Calu3 (cell line): ENCODE measurements around the gene OR2F1. TPM values are rescaled to one million over a fixed set of nuclear protein-coding genes. Genes with fewer than 3 reads are reported as not detected.
"Not testable (repeated sequence)": the region's sequence is repeated elsewhere in the genome, so short reads cannot be mapped to it uniquely, and the experiment has no call there.

Experiments used
- BruUV-seq: library from RNA; stranded (reverse); fragments of 400-500 nt; replicated peaks from 2 replicates; lab custom pipeline; 2021; lab: Mats Ljungman, UMichigan
- CTCF ChIA-PET: fragments of 300-600 bp; sonication (Branson Sonifier 250); formaldehyde crosslinking; loops from one replicate; lab custom pipeline; 2022; ENCODE audit warnings: antibody characterized with exemption; lab: Charles Lee
- DNase-seq: peaks from one replicate; pipeline ENCODE4 v3.0.0; 2022
- H3K27ac Mint-ChIP-seq: one replicate; pipeline ENCODE4 v1.8.0; 2022; ENCODE audit warnings: mixed read lengths; ENCODE audit not compliant: unreplicated experiment
- H3K27me3 Mint-ChIP-seq: one replicate; pipeline ENCODE4 v1.8.0; 2022; ENCODE audit warnings: mixed read lengths; ENCODE audit not compliant: unreplicated experiment
- H3K36me3 Mint-ChIP-seq: one replicate; pipeline ENCODE4 v1.8.0; 2022; ENCODE audit warnings: mild to moderate bottlenecking, moderate library complexity, mixed read lengths; ENCODE audit not compliant: insufficient read depth, unreplicated experiment
- H3K4me1 Mint-ChIP-seq: one replicate; pipeline ENCODE4 v1.8.0; 2022; ENCODE audit warnings: mild to moderate bottlenecking, low read depth, mixed read lengths; ENCODE audit not compliant: unreplicated experiment
- H3K4me3 Mint-ChIP-seq: one replicate; pipeline ENCODE4 v1.8.0; 2022; ENCODE audit warnings: mild to moderate bottlenecking, low read depth, moderate library complexity, mixed read lengths; ENCODE audit not compliant: unreplicated experiment
- H3K9me3 Mint-ChIP-seq: one replicate; pipeline ENCODE4 v1.8.0; 2022; ENCODE audit warnings: low read depth, mixed read lengths; ENCODE audit not compliant: unreplicated experiment
- intact Hi-C: fragments of 100-400 bp; cut with micrococcal nuclease; formaldehyde crosslinking; loops from one replicate; pipeline ENCODE4 v1.10.0; 2022; ENCODE audit not compliant: unreplicated experiment
- total RNA-seq: library from RNA; stranded (reverse); gene quantifications from 2 replicates; pipeline ENCODE4 v1.2.3, GENCODE V29; 2022
- TF ChIP-seq, protein P1 (sequence below): fragments of 200-600 bp; IDR thresholded peaks from one replicate; pipeline ENCODE4 v1.8.0; 2022; ENCODE audit warnings: antibody characterized with exemption; ENCODE audit not compliant: unreplicated experiment

The OR2F1 gene
- total RNA-seq, 1 experiment from 2014 or later: not detected

DNA sequence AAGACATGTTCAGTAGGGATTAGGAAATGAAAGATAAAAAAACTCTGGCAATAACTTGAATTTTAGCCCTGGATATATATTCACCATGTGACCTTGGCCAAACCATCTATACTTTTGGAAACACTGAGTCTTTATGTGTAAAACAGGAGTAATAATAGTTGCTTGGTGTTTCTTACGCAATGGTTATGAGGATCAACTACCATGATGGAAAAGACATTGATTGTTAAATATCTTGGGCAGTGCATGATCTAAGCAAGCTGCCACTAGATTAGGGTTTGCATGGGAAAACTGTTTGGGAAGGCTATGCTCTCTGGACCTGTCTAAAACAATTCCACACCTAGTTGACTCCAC lies 52.0 kb downstream of the OR2F1 start:
- peaks cover 17% of the 10 kb centered on the region for H3K27me3 Mint-ChIP-seq
- BruUV-seq: no TSS peak
- CTCF ChIA-PET: no interaction called here
- H3K36me3 Mint-ChIP-seq: no peaks in the 10 kb centered on the region
- H3K9me3 Mint-ChIP-seq: peaks cover 21% of the 10 kb centered on the region
- intact Hi-C loops: no loop called here
- TF ChIP-seq, protein P1, sequence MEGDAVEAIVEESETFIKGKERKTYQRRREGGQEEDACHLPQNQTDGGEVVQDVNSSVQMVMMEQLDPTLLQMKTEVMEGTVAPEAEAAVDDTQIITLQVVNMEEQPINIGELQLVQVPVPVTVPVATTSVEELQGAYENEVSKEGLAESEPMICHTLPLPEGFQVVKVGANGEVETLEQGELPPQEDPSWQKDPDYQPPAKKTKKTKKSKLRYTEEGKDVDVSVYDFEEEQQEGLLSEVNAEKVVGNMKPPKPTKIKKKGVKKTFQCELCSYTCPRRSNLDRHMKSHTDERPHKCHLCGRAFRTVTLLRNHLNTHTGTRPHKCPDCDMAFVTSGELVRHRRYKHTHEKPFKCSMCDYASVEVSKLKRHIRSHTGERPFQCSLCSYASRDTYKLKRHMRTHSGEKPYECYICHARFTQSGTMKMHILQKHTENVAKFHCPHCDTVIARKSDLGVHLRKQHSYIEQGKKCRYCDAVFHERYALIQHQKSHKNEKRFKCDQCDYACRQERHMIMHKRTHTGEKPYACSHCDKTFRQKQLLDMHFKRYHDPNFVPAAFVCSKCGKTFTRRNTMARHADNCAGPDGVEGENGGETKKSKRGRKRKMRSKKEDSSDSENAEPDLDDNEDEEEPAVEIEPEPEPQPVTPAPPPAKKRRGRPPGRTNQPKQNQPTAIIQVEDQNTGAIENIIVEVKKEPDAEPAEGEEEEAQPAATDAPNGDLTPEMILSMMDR: no peak
- H3K27ac Mint-ChIP-seq: no peak overlapping the region
- no peaks in the 10 kb centered on the region for H3K4me1 Mint-ChIP-seq
- H3K4me3 Mint-ChIP-seq: no peak overlapping the region
- no peak for DNase-seq

DNA sequence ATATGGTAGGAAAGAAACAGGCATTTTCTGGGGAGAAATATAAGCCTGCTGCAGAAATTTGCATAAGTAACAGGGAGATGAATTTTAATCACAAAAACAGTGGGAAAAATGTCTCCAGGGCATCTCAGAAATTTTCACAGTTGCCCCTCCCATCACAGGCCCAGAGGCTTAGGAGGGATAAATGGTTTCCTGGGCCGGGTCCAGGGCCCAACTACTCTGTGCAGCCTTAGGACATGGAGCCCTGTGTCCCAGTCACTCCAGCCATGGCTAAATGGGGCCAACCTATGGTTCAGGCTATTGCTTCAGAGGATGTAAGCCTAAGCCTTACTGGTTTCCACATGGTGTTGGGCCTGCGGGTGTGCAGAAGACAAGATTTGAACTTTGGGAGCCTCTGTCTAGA lies 54.7 kb downstream of the OR2F1 start:
- no peaks in the 10 kb centered on the region for H3K27me3 Mint-ChIP-seq
- intact Hi-C loops: no loop called here
- H3K36me3 Mint-ChIP-seq: no peaks in the 10 kb centered on the region
- CTCF ChIA-PET: no interaction called here
- no peak overlapping the region for H3K4me3 Mint-ChIP-seq
- no peak overlapping the region for H3K27ac Mint-ChIP-seq
- no peak for DNase-seq
- TF ChIP-seq, protein P1: no peak
- no TSS peak for BruUV-seq
- peaks cover 21% of the 10 kb centered on the region for H3K9me3 Mint-ChIP-seq
- no peaks in the 10 kb centered on the region for H3K4me1 Mint-ChIP-seq

DNA sequence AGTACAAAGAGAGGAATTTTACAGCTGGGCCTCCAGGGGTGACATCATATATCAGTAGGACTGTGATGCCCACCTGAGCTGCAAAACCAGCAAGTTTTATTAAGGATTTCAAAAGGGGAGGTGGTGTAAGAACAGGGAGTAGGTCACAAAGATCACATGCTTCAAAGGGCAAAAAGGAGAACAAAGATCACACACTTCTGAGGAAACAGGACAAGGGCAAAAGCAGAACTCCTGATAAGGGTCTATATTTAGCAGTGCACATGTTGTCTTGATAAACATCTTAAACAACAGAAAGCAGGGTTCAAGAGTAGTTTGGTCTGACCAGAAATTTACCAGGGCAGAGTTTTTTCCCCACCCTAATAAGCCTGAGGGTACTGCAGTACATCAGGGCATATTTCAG lies 55.4 kb downstream of the OR2F1 start:
- H3K4me1 Mint-ChIP-seq, CTCF ChIA-PET, H3K4me3 Mint-ChIP-seq, H3K27me3 Mint-ChIP-seq, DNase-seq, BruUV-seq, intact Hi-C loops, H3K27ac Mint-ChIP-seq, H3K36me3 Mint-ChIP-seq: not testable (repeated sequence)
- H3K9me3 Mint-ChIP-seq: peaks cover 15% of the 10 kb centered on the region

DNA sequence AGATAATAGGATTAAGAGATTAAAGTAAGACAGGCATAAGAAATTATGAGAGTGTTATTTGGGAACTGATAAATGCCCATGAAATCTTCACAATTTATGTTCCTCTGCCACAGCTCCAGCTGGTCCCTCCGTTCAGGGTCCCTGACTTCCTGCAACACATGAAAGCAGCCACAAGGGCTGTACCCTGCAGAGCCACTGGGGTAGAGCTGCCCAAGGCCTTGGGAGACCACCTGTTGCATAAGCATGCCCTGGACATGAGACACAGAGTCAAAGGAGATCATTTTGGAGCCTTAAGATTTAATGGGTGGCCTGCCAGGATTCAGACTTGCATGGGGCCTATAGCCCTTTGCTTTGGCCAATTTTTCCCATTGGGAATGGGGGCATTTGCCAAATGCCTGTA lies 56.2 kb downstream of the OR2F1 start:
- peaks cover 15% of the 10 kb centered on the region for H3K9me3 Mint-ChIP-seq
- BruUV-seq, CTCF ChIA-PET, H3K27ac Mint-ChIP-seq, H3K36me3 Mint-ChIP-seq, H3K4me1 Mint-ChIP-seq, DNase-seq, H3K4me3 Mint-ChIP-seq, H3K27me3 Mint-ChIP-seq, intact Hi-C loops: not testable (repeated sequence)

DNA sequence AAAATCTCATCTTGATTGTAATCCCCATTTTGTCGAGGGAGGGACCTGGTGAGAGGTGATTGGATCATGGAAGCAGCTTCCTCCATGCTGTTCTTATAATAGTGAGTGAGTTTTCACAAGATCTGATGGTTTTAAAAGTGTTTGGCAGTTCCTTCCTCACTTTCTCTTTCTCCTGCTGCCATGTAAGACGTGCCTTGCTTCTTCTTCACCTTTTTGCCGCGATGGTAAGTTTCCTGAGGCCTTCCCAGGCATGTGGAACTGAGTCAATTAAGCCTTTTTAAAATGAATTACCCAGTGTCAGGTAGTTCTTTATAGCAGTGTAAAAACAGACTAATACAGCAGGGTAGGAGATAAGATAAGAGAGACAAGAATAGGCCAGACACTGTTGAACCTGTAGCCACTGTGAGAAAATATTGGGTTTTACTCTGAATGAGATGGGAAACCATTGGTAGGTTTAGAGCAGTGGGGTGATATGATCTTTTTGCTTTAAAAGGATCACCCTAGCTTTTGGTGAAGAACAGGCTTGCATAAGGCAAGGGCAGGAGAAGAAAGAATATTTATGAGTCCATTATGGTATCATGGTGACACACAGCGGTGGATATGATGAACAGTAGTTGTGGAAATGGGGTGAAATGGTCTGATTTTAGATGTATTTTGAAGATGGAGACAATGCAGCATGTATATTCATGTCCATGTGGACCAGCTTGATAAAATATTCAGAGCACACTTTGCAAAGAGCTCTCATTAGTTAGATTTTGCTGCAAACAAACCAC lies 57.0 kb downstream of the OR2F1 start:
- BruUV-seq: no TSS peak
- intact Hi-C loops: no loop called here

More for the DNA sequence above, 57.0 kb downstream of the OR2F1 start:
- Mint-ChIP-seq H3K27me3 (no peaks in the 10 kb centered on the region), H3K4me3 (no peak overlapping the region), H3K36me3 (no peaks in the 10 kb centered on the region), H3K27ac (no peak overlapping the region), H3K9me3 (peaks cover 15% of the 10 kb centered on the region), H3K4me1 (no peaks in the 10 kb centered on the region)
- CTCF ChIA-PET: interaction anchor here (0.6 kb wide), 2 partner anchors 32 to 110 kb away, joined by 3 to 5 read pairs; partner anchors contain the start of gene TCAF1
- DNase-seq: no peak
- TF ChIP-seq, protein P1: no peak

Other genes starting within 250 kb of the OR2F1 start
- not detected in 2 replicates for gene CTAGE6, start 197.1 kb upstream of the OR2F1 start, total RNA-seq
- gene TCAF1, start 52.7 kb upstream of the OR2F1 start, total RNA-seq: 26.7 and 27.1 TPM in 2 replicates
- not detected in 2 replicates for gene OR2F2, start 19.6 kb upstream of the OR2F1 start, total RNA-seq
- not detected in 2 replicates for gene OR6B1, start 45.5 kb downstream of the OR2F1 start, total RNA-seq
- not detected in 2 replicates for gene OR2A5, start 94.1 kb downstream of the OR2F1 start, total RNA-seq
- gene OR2A25, start 115.0 kb downstream of the OR2F1 start, total RNA-seq: not detected in 2 replicates
- gene OR2A12, start 131.4 kb downstream of the OR2F1 start, total RNA-seq: not detected in 2 replicates
- not detected in 2 replicates for gene OR2A2, start 154.7 kb downstream of the OR2F1 start, total RNA-seq
- gene OR2A14, start 168.3 kb downstream of the OR2F1 start, total RNA-seq: not detected in 2 replicates
- 20.0 and 20.7 TPM in 2 replicates for gene CTAGE4, start 228.6 kb downstream of the OR2F1 start, total RNA-seq
- gene ARHGEF35, start 241.0 kb downstream of the OR2F1 start, total RNA-seq: 11.8 and 13.7 TPM in 2 replicates